ENCODE measurements around the gene EXOC3L2. TPM values are rescaled to one million over a fixed set of nuclear protein-coding genes. Genes with fewer than 3 reads are reported as not detected.

Gene EXOC3L2
- total RNA-seq, 1 experiment from 2014 or later = not detected

DNA sequence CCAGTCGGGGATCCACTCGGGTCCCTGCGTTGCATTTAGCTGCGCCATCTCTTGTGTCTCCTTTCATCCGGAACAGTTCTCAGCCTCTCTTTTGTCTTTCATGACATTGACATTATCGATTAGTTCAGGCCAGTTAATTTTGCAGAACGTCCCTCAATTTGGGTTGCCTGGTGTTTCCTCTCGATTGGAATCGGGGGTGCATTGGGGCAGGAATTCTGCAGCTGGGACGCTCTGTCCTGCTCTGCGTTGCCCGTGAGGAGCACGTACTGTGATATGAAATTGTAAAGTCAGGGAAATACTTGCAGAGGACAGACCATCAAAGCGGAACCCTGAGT is 28.3 kb upstream of the EXOC3L2 start:
- TF ChIP-seq EGR1 (IDR thresholded peaks at IDR 0.05; ENCODE audit: low read depth) = no peak
- TF ChIP-seq, protein P1, sequence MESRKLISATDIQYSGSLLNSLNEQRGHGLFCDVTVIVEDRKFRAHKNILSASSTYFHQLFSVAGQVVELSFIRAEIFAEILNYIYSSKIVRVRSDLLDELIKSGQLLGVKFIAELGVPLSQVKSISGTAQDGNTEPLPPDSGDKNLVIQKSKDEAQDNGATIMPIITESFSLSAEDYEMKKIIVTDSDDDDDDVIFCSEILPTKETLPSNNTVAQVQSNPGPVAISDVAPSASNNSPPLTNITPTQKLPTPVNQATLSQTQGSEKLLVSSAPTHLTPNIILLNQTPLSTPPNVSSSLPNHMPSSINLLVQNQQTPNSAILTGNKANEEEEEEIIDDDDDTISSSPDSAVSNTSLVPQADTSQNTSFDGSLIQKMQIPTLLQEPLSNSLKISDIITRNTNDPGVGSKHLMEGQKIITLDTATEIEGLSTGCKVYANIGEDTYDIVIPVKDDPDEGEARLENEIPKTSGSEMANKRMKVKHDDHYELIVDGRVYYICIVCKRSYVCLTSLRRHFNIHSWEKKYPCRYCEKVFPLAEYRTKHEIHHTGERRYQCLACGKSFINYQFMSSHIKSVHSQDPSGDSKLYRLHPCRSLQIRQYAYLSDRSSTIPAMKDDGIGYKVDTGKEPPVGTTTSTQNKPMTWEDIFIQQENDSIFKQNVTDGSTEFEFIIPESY (IDR thresholded peaks at IDR 0.05; ENCODE audit: extremely low read depth, insufficient replicate concordance, low read length) = no peak
- TF ChIP-seq, protein P2, sequence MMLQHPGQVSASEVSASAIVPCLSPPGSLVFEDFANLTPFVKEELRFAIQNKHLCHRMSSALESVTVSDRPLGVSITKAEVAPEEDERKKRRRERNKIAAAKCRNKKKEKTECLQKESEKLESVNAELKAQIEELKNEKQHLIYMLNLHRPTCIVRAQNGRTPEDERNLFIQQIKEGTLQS (IDR thresholded peaks at IDR 0.05) = no peak
- no peak for TF ChIP-seq SIN3A (IDR thresholded peaks at IDR 0.05; ENCODE audit: low read depth)
- TF ChIP-seq SRF (IDR thresholded peaks at IDR 0.05; ENCODE audit: low read depth) = no peak
- TF ChIP-seq ZFX (IDR thresholded peaks at IDR 0.05) = no peak
- TF ChIP-seq, protein P3, sequence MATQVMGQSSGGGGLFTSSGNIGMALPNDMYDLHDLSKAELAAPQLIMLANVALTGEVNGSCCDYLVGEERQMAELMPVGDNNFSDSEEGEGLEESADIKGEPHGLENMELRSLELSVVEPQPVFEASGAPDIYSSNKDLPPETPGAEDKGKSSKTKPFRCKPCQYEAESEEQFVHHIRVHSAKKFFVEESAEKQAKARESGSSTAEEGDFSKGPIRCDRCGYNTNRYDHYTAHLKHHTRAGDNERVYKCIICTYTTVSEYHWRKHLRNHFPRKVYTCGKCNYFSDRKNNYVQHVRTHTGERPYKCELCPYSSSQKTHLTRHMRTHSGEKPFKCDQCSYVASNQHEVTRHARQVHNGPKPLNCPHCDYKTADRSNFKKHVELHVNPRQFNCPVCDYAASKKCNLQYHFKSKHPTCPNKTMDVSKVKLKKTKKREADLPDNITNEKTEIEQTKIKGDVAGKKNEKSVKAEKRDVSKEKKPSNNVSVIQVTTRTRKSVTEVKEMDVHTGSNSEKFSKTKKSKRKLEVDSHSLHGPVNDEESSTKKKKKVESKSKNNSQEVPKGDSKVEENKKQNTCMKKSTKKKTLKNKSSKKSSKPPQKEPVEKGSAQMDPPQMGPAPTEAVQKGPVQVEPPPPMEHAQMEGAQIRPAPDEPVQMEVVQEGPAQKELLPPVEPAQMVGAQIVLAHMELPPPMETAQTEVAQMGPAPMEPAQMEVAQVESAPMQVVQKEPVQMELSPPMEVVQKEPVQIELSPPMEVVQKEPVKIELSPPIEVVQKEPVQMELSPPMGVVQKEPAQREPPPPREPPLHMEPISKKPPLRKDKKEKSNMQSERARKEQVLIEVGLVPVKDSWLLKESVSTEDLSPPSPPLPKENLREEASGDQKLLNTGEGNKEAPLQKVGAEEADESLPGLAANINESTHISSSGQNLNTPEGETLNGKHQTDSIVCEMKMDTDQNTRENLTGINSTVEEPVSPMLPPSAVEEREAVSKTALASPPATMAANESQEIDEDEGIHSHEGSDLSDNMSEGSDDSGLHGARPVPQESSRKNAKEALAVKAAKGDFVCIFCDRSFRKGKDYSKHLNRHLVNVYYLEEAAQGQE (IDR thresholded peaks at IDR 0.05; ENCODE audit: low read depth) = no peak
- no TSS peak for BruUV-seq (replicated peaks)
- ChIA-PET RAD21 (ENCODE audit: low non-redundant PET in 1 of 2, low total read pairs in 2 of 2, uncharacterized antibody in 2 of 2, unreplicated experiment in 2 of 2) (no interaction called here), POLR2A (no interaction called here), CTCF (no interaction called here)
- intact Hi-C loops (cut with micrococcal nuclease) = no loop called here
- Histone ChIP-seq H2AFZ (ENCODE audit: low read depth, low read length, poor library complexity, severe bottlenecking) (no peak overlapping the region), H4K20me1 (ENCODE audit: insufficient read depth) (no peaks in the 10 kb centered on the region), H3K27me3 (ENCODE audit: insufficient read depth, low read length) (no peaks in the 10 kb centered on the region), H3K9me3 (ENCODE audit: control insufficient read depth in 1 of 2, insufficient read depth in 1 of 2, low read depth in 1 of 2, low read length in 2 of 2) (no peaks in the 10 kb centered on the region), H3K79me2 (ENCODE audit: insufficient read depth, low read length) (no peaks in the 10 kb centered on the region), H3K9ac (ENCODE audit: low read length) (no peak overlapping the region), H3K4me3 (replicated peaks in 1 of 2; ENCODE audit: low read depth in 1 of 2, low read length in 2 of 2) (no peak overlapping the region), H3K36me3 (ENCODE audit: control insufficient read depth in 1 of 2, insufficient read depth in 2 of 2, low read length in 2 of 2) (peaks cover 4% of the 10 kb centered on the region in 2 experiments; a peak in 3 of 4 replicates), H3K9me2 (ENCODE audit: insufficient read depth) (no peaks in the 10 kb centered on the region), H3K27ac (ENCODE audit: low read depth, low read length) (no peak overlapping the region), H3K4me2 (ENCODE audit: low read length) (no peak overlapping the region), H3K4me1 (ENCODE audit: control insufficient read depth in 1 of 2, insufficient read depth in 2 of 2, low read length in 2 of 2) (no peaks in the 10 kb centered on the region)
- ATAC-seq (no peak), DNase-seq (ENCODE audit: low read depth, low spot score) (no peak)

All from HCT116 (cell line).